ENCODE results near the gene ZMYM4.

- TF ChIP-seq POLR2AphosphoS5 (IDR thresholded peaks at IDR 0.05; ENCODE audit: borderline replicate concordance, low read depth, low read length) (no peak), EZH2 (IDR thresholded peaks at IDR 0.05) (no peak)
These were observed 6.9 kb upstream of the ZMYM4 start for GRCh38 chr1:35261412-35262120.

Data from SK-N-MC (cell line).